HepG2 (cell line): ENCODE results near the gene FAM120C. TPM values are rescaled to one million over a fixed set of nuclear protein-coding genes. Genes with fewer than 3 reads are reported as not detected.

ENCODE experiments used
- BORCS8-MEF2B ChIP-seq: sonication (generic); formaldehyde crosslinking; IDR thresholded peaks from 2 replicates; pipeline ENCODE4 v1.8.0; 2022; ENCODE audit warnings: mild to moderate bottlenecking, missing genetic modification reagents
- CREB1 ChIP-seq, 2 experiments: fragments of 450-650 bp in 1 of 2; IDR thresholded peaks; 2 replicates each; pipeline ENCODE4 v1.6.1; 2016 to 2017; ENCODE audit warnings: control low read depth in 1 of 2, mild to moderate bottlenecking in 1 of 2, missing compliant biosample characterization in 1 of 2, missing genetic modification characterization in 1 of 2
- FOXJ3 ChIP-seq: sonication (generic); formaldehyde crosslinking; IDR thresholded peaks from 2 replicates; pipeline ENCODE4 v1.4.0; 2020; ENCODE audit warnings: missing genetic modification reagents, mild to moderate bottlenecking, borderline replicate concordance
- HNF4A ChIP-seq: sonication (generic); formaldehyde crosslinking; IDR thresholded peaks from 2 replicates; pipeline ENCODE4 v1.4.0; 2020; ENCODE audit warnings: missing genetic modification reagents
- HOXA3 ChIP-seq: sonication (generic); formaldehyde crosslinking; IDR thresholded peaks from 2 replicates; pipeline ENCODE4 v1.5.0; 2020; ENCODE audit warnings: missing genetic modification reagents
- KDM4B ChIP-seq: sonication (generic); formaldehyde crosslinking; IDR thresholded peaks from 2 replicates; pipeline ENCODE4 v1.4.0; 2020; ENCODE audit warnings: missing genetic modification reagents
- NFYB ChIP-seq: sonication (generic); formaldehyde crosslinking; IDR thresholded peaks from 2 replicates; pipeline ENCODE4 v1.4.0; 2020; ENCODE audit warnings: missing genetic modification reagents
- NRL ChIP-seq: sonication (generic); formaldehyde crosslinking; IDR thresholded peaks from 2 replicates; pipeline ENCODE4 v1.5.0; 2020; ENCODE audit warnings: missing genetic modification reagents, mild to moderate bottlenecking, moderate library complexity, borderline replicate concordance
- PRPF4 ChIP-seq: fragments of 200-400 bp; formaldehyde crosslinking; IDR thresholded peaks from 2 replicates; pipeline ENCODE4 v1.6.1; 2016; ENCODE audit warnings: low read length, low read depth; ENCODE audit not compliant: poor library complexity, severe bottlenecking
- TAF15 ChIP-seq: fragments of 200-400 bp; formaldehyde crosslinking; IDR thresholded peaks from one replicate; pipeline ENCODE4 v1.6.1; 2018; ENCODE audit warnings: mild to moderate bottlenecking, low read depth, low read length; ENCODE audit not compliant: poor library complexity, severe bottlenecking
- ZBTB7B ChIP-seq: sonication (generic); formaldehyde crosslinking; IDR thresholded peaks from 2 replicates; pipeline ENCODE4 v1.4.0; 2020; ENCODE audit warnings: missing genetic modification reagents
- ZFP1 ChIP-seq: IDR thresholded peaks from 2 replicates; pipeline ENCODE4 v1.6.1; 2016
- ZFY ChIP-seq: sonication (generic); formaldehyde crosslinking; IDR thresholded peaks from 2 replicates; pipeline ENCODE4 v1.4.0; 2020; ENCODE audit warnings: missing genetic modification reagents
- ZNF260 ChIP-seq: sonication (generic); formaldehyde crosslinking; IDR thresholded peaks from 2 replicates; pipeline ENCODE4 v1.4.0; 2020; ENCODE audit warnings: missing genetic modification reagents, low read depth, mild to moderate bottlenecking, borderline replicate concordance
- ZNF30 ChIP-seq: sonication (generic); formaldehyde crosslinking; IDR thresholded peaks from 2 replicates; pipeline ENCODE4 v1.5.0; 2020; ENCODE audit warnings: mild to moderate bottlenecking, missing genetic modification reagents
- ZNF354B ChIP-seq: sonication (generic); formaldehyde crosslinking; IDR thresholded peaks from 2 replicates; pipeline ENCODE4 v1.8.0; 2022; ENCODE audit warnings: mild to moderate bottlenecking, missing genetic modification reagents
- ZNF570 ChIP-seq: sonication (generic); formaldehyde crosslinking; IDR thresholded peaks from 2 replicates; pipeline ENCODE4 v1.4.0; 2020; ENCODE audit warnings: mild to moderate bottlenecking, missing genetic modification reagents, borderline replicate concordance
- ZNF598 ChIP-seq: sonication (generic); formaldehyde crosslinking; IDR thresholded peaks from 2 replicates; pipeline ENCODE4 v1.5.1; 2020; ENCODE audit warnings: mild to moderate bottlenecking, missing genetic modification reagents, borderline replicate concordance
- ZSCAN20 ChIP-seq: sonication (generic); formaldehyde crosslinking; IDR thresholded peaks from 2 replicates; pipeline ENCODE4 v1.4.0; 2020; ENCODE audit warnings: missing genetic modification reagents, mild to moderate bottlenecking, borderline replicate concordance
- polyA plus RNA-seq, 8 experiments: library from polyadenylated mRNA; depleted of rRNA in 3 of 8; stranded (reverse) in 7 of 8; unstranded in 1 of 8; fragments of >200 nt; fragmentation: Illumina TruSeq in 4 of 8; extraction: Trizol in 4 of 8; gene quantifications; 2 replicates each; pipeline versions ENCODE4 v1.2.1 to v1.2.3, GENCODE V29; 2011 to 2016; ENCODE audit warnings: low read depth in 4 of 8, missing spikeins in 1 of 8, mixed read lengths in 1 of 8; ENCODE audit not compliant: insufficient read depth in 1 of 8
- total RNA-seq, 5 experiments: library from RNA; depleted of rRNA; stranded (reverse); fragments of >200 nt; fragmentation: Illumina TruSeq; extraction: Trizol; gene quantifications; 2 replicates each; pipeline ENCODE4 v1.2.3, GENCODE V29; 2016; ENCODE audit warnings: low read depth in 1 of 5
- TF ChIP-seq, protein P1 (sequence below): sonication (generic); formaldehyde crosslinking; IDR thresholded peaks from 2 replicates; pipeline ENCODE4 v1.8.1; 2023; ENCODE audit warnings: mild to moderate bottlenecking, inconsistent platforms, moderate library complexity, missing genetic modification reagents, borderline replicate concordance
- TF ChIP-seq, protein P2 (sequence below): sonication (generic); formaldehyde crosslinking; IDR thresholded peaks from 2 replicates; pipeline ENCODE4 v1.4.0; 2020; ENCODE audit warnings: missing genetic modification reagents, mild to moderate bottlenecking, borderline replicate concordance
- TF ChIP-seq, protein P3 (sequence below): sonication (generic); formaldehyde crosslinking; conservative IDR thresholded peaks from 2 replicates; pipeline ENCODE4 v1.8.1; 2023; ENCODE audit warnings: missing genetic modification reagents
- TF ChIP-seq, protein P4 (sequence below): sonication (generic); formaldehyde crosslinking; IDR thresholded peaks from 2 replicates; pipeline ENCODE4 v1.4.0; 2020; ENCODE audit warnings: missing genetic modification reagents

FAM120C gene
- total and polyA plus RNA-seq, 2 of the 13 experiments (the other 11 are each of a cell fraction or from before 2014, with no cell fraction given) = 4.6 to 7.4 TPM

DNA sequence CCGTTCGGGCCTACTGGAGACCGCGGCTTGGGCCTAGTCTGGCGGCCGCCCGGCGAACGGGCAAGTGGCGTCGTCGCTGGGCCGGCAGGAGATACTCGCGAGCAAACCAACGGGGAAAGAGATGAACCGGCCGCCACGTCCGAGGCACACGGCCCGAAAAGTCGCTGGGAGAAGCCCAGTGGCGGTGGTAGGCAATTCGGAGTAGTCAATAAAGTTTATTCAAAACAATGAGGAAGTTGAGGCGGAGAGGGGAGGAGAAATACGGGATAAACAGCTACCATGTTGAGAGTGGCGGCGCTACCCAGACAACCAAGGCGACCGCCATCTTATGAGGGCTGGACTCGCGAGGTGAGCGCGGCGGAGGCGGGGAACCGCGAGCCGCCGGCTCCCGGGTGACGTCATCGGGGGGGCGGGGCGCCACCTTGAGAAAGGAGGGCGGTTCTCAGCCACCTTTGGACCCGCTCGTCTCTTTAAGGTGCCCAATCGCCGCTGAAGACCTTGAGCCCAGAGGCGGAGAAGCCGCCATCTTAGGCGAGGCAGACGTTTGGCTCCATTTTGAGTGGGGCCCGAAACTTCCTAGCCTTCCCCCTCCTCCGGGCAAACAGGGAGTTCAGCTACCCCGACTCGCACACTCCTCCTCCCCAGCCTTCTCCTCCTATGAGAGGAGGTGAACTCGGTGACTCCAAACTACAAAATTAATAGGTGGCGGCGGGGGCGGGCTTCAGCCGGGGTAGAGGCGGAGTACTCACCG, 138.8 kb downstream of the FAM120C start, which contains the start of gene PHF8 (continued):
- TF ChIP-seq, protein P1, sequence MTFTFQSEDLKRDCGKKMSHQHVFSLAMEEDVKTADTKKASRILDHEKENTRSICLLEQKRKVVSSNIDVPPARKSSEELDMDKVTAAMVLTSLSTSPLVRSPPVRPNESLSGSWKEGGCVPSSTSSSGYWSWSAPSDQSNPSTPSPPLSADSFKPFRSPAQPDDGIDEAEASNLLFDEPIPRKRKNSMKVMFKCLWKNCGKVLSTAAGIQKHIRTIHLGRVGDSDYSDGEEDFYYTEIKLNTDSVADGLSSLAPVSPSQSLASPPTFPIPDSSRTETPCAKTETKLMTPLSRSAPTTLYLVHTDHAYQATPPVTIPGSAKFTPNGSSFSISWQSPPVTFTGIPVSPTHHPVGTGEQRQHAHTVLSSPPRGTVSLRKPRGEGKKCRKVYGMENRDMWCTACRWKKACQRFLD = no peak
- TF ChIP-seq HOXA3 (CRISPR knock-in tag) (peak; percentile 84), ZSCAN20 (CRISPR knock-in tag) (no peak), ZFY (peak; percentile 94), NRL (CRISPR knock-in tag) (no peak), ZBTB7B (CRISPR knock-in tag) (no peak), BORCS8-MEF2B (CRISPR knock-in tag) (no peak), ZNF570 (CRISPR knock-in tag) (no peak), FOXJ3 (CRISPR knock-in tag) (no peak), TAF15 (no peak), CREB1 (IDR thresholded peaks at IDR 0.05) (peak; percentile 99), CREB1 (CRISPR knock-in tag; IDR thresholded peaks at IDR 0.05) (peak; percentile 86), ZNF260 (CRISPR knock-in tag) (no peak), ZNF354B (CRISPR knock-in tag) (no peak), ZFP1 (no peak), PRPF4 (no peak), NFYB (peak; percentile 49), ZNF598 (CRISPR knock-in tag) (no peak), HNF4A (CRISPR knock-in tag) (peak; percentile 39), KDM4B (CRISPR knock-in tag) (no peak), ZNF30 (CRISPR knock-in tag) (no peak)
- TF ChIP-seq, protein P2, sequence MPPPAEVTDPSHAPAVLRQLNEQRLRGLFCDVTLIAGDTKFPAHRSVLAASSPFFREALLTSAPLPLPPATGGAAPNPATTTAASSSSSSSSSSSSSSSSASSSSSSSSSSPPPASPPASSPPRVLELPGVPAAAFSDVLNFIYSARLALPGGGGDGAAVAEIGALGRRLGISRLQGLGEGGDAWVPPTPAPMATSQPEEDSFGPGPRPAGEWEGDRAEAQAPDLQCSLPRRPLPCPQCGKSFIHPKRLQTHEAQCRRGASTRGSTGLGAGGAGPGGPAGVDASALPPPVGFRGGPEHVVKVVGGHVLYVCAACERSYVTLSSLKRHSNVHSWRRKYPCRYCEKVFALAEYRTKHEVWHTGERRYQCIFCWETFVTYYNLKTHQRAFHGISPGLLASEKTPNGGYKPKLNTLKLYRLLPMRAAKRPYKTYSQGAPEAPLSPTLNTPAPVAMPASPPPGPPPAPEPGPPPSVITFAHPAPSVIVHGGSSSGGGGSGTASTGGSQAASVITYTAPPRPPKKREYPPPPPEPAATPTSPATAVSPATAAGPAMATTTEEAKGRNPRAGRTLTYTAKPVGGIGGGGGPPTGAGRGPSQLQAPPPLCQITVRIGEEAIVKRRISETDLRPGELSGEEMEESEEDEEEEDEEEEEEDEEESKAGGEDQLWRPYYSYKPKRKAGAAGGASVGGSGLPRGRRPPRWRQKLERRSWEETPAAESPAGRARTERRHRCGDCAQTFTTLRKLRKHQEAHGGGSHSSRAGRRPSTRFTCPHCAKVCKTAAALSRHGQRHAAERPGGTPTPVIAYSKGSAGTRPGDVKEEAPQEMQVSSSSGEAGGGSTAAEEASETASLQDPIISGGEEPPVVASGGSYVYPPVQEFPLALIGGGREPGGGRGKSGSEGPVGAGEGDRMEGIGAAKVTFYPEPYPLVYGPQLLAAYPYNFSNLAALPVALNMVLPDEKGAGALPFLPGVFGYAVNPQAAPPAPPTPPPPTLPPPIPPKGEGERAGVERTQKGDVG (CRISPR knock-in tag) = no peak
- TF ChIP-seq, protein P3, sequence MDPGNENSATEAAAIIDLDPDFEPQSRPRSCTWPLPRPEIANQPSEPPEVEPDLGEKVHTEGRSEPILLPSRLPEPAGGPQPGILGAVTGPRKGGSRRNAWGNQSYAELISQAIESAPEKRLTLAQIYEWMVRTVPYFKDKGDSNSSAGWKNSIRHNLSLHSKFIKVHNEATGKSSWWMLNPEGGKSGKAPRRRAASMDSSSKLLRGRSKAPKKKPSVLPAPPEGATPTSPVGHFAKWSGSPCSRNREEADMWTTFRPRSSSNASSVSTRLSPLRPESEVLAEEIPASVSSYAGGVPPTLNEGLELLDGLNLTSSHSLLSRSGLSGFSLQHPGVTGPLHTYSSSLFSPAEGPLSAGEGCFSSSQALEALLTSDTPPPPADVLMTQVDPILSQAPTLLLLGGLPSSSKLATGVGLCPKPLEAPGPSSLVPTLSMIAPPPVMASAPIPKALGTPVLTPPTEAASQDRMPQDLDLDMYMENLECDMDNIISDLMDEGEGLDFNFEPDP (CRISPR knock-in tag) = no peak
- TF ChIP-seq, protein P4, sequence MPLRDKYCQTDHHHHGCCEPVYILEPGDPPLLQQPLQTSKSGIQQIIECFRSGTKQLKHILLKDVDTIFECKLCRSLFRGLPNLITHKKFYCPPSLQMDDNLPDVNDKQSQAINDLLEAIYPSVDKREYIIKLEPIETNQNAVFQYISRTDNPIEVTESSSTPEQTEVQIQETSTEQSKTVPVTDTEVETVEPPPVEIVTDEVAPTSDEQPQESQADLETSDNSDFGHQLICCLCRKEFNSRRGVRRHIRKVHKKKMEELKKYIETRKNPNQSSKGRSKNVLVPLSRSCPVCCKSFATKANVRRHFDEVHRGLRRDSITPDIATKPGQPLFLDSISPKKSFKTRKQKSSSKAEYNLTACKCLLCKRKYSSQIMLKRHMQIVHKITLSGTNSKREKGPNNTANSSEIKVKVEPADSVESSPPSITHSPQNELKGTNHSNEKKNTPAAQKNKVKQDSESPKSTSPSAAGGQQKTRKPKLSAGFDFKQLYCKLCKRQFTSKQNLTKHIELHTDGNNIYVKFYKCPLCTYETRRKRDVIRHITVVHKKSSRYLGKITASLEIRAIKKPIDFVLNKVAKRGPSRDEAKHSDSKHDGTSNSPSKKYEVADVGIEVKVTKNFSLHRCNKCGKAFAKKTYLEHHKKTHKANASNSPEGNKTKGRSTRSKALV (CRISPR knock-in tag) = no peak
